ENCODE data around the gene SV2A. TPM values are rescaled to one million over a fixed set of nuclear protein-coding genes. Genes with fewer than 3 reads are reported as not detected.
A peak's percentile ranks its signal among the peaks of the same experiment; 100 is the strongest.

SV2A gene
- total RNA-seq, 2 donors from 2014 or later = 22.7 to 24.3 TPM

GRCh38 chr1:149929856-149930255 is 12.2 kb upstream of the SV2A start:
- no peak for TF ChIP-seq CTCF (IDR thresholded peaks at IDR 0.05)
- peaks cover 53% of the 10 kb centered on the region for H3K36me3 ChIP-seq
- DNase-seq (ENCODE audit: low spot score) = no peak
- peaks cover 17 to 38% of the 10 kb centered on the region in 2 donors for H3K4me1 ChIP-seq (ENCODE audit: control insufficient read depth in 1 of 2, low read depth in 2 of 2)
- no peak overlapping the region for H3K4me3 ChIP-seq
- no peaks in the 10 kb centered on the region for H3K9me3 ChIP-seq
- H3K27me3 ChIP-seq (replicated peaks; ENCODE audit: insufficient read depth) = no peaks in the 10 kb centered on the region
- ATAC-seq (ENCODE audit: insufficient number of reproducible peaks, low FRiP score, low read depth) = no peak
- H3K27ac ChIP-seq = peak overlapping the region; percentile 14 to 36

DNA sequence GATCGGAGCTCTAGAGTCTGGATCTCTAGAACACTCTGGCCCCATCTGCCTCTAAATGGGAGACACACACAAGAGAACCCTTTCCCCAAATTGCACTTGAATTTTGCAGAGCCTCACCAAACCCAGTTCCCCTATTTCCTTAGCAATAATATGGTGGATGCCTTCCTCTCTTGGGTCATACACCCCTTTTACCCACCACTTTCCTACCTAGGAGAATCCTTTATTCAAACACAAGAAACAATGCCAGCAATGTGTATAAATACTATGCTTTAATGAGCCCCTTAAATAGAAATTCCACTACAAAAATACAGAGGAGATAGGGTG is 10.7 kb upstream of the SV2A start:
- peak overlapping the region; percentile 92 for H3K4me3 ChIP-seq
- DNase-seq (ENCODE audit: low spot score) (no peak), ATAC-seq (ENCODE audit: insufficient number of reproducible peaks, low FRiP score, low read depth) (no peak)
- H3K27ac ChIP-seq = peak overlapping the region; percentile 82 to 86
- H3K4me1 ChIP-seq (ENCODE audit: control insufficient read depth in 1 of 2, low read depth in 2 of 2) = peaks cover 17 to 39% of the 10 kb centered on the region in 2 donors
- peaks cover 63% of the 10 kb centered on the region for H3K36me3 ChIP-seq
- H3K9me3 ChIP-seq = no peaks in the 10 kb centered on the region
- TF ChIP-seq CTCF (IDR thresholded peaks at IDR 0.05) = no peak
- H3K27me3 ChIP-seq (replicated peaks; ENCODE audit: insufficient read depth) = no peaks in the 10 kb centered on the region

GRCh38 chr1:149927563-149928400 is 10.1 kb upstream of the SV2A start, which contains the start of gene SF3B4:
SF3B4 (minus strand) TSS chr1:149927803; CDS start chr1:149927759, 44 bp downstream.
- ATAC-seq (ENCODE audit: insufficient number of reproducible peaks, low FRiP score, low read depth) = peak; percentile 86
- DNase-seq (ENCODE audit: low spot score) = peak; percentile 82
- peak; percentile 13 for TF ChIP-seq CTCF (IDR thresholded peaks at IDR 0.05)
- peaks cover 63% of the 10 kb centered on the region for H3K36me3 ChIP-seq
- no peaks in the 10 kb centered on the region for H3K27me3 ChIP-seq (replicated peaks; ENCODE audit: insufficient read depth)
- no peaks in the 10 kb centered on the region for H3K9me3 ChIP-seq
- peaks cover 17 to 39% of the 10 kb centered on the region in 2 donors for H3K4me1 ChIP-seq (ENCODE audit: control insufficient read depth in 1 of 2, low read depth in 2 of 2)
- peak within 1 kb of the TSS; percentile 82 to 86 for H3K27ac ChIP-seq
- H3K4me3 ChIP-seq = peak within 1 kb of the TSS; percentile 92

DNA sequence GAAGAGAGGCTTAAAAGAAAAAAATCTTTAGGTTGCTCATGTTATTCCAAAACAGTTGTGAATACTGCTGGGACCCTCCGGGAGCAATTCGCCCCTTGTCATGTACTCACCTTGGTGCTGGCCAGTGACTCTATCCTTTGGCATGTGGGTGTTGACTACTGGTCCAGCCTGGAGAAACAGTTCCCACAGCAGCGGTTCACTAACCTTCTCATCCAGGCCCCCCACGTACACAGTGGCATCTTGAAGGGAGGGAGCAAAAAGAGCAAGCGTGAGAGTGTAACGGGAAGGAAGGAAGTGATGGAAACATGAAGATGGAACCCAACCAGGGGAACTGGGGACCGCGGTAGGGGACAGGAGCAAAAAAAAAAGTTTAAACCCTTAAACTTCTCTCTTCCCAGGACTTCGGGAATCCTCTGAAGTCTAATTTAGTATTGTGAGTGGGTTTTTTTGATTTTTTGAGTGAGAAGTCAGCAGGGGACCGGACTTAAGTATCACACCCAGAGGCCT is 9.5 kb upstream of the SV2A start:
- peaks cover 17 to 39% of the 10 kb centered on the region in 2 donors for H3K4me1 ChIP-seq (ENCODE audit: control insufficient read depth in 1 of 2, low read depth in 2 of 2)
- no peaks in the 10 kb centered on the region for H3K27me3 ChIP-seq (replicated peaks; ENCODE audit: insufficient read depth)
- DNase-seq (ENCODE audit: low spot score) = no peak
- H3K4me3 ChIP-seq = peak overlapping the region; percentile 92
- H3K36me3 ChIP-seq = peaks cover 64% of the 10 kb centered on the region
- H3K9me3 ChIP-seq = no peaks in the 10 kb centered on the region
- no peak for TF ChIP-seq CTCF (IDR thresholded peaks at IDR 0.05)
- ATAC-seq (ENCODE audit: insufficient number of reproducible peaks, low FRiP score, low read depth) = no peak
- H3K27ac ChIP-seq = peak overlapping the region; percentile 82 to 86

- no peak for TF ChIP-seq CTCF (IDR thresholded peaks at IDR 0.05)
- DNase-seq (ENCODE audit: low spot score) = no peak
- Histone ChIP-seq H3K4me3 (peak overlapping the region; percentile 92), H3K9me3 (no peaks in the 10 kb centered on the region), H3K27me3 (replicated peaks; ENCODE audit: insufficient read depth) (no peaks in the 10 kb centered on the region), H3K27ac (no peak overlapping the region), H3K4me1 (ENCODE audit: control insufficient read depth in 1 of 2, low read depth in 2 of 2) (peaks cover 17 to 39% of the 10 kb centered on the region in 2 donors), H3K36me3 (peaks cover 57% of the 10 kb centered on the region)
- no peak for ATAC-seq (ENCODE audit: insufficient number of reproducible peaks, low FRiP score, low read depth)
Observed at GRCh38 chr1:149926296-149926695, 8.7 kb upstream of the SV2A start.
